ENCODE results near the gene ST6GALNAC3.

The ST6GALNAC3 gene

GRCh38 chr1:76546354-76546933 lies 471.9 kb downstream of the ST6GALNAC3 start:
- peak; percentile 73 for DNase-seq

DNA sequence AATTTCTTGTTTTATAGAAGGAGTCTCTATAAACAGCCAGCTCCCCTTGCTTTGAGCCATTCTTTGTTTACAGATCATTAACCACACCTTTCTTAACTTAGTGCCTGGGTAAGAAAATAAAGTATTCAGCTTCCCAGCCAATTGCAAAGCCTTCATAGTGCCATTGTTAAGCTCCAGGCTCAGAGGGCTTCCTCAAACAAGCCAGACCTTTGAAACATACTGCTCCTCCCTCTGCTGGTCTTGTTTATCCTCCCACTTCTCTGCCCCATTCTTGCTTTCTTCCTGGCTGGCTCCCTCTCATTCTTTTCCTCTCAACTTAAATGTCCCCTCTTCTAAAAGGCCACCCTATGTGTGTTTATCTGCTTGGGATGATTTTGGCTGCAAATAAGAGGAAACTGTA lies 473.4 kb downstream of the ST6GALNAC3 start:
- DNase-seq, result peak; percentile 68

DNA sequence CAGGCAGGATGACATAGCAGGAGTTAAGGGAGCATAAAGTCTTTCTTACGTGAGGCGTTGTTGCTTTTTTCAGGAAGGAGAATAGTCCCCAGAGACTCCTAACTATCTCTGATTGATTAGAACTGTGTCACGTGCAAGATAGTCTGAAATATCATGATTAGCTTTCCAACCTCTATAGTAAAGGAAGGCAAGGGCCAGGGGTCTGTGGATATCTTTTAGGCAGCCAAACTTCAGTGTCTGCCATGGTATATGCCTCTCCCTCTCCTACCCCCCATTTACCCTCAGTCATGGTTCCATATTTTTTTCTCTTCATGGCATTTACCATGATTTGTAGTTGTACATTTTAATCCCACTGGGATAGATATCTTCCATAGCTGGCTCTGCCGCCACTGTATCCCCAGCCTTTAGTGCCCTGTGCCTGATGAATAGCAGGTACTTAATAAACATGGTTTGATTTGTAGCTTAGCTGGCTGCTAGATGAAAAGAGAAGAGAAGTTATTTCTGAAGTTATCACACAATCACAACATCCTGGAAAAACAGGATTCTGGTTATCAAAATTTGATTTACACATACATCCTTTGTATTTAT lies 474.1 kb downstream of the ST6GALNAC3 start:
- DNase-seq, result no peak

DNA sequence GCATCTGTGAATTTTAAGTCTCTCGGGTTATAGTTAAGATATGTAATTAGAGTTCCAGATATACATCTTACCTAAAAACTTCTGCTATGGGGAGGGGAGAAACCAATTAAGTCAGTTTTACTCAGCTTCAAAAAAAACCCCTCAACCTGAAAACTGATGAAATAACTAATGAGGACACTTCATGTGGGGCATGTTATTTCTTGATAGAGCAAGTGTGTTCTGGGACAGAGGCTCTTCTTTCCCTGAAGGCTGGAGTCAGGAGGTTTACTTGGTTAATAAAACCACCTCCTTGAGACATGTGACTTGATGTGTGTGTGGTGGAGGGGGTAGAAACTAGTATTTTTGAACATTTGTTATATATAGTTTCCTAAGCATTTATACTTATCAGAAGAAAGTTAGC lies 479.7 kb downstream of the ST6GALNAC3 start:
- no peak for DNase-seq

- no peak for DNase-seq
Observed at GRCh38 chr1:76562292-76562691, 487.7 kb downstream of the ST6GALNAC3 start.

DNA sequence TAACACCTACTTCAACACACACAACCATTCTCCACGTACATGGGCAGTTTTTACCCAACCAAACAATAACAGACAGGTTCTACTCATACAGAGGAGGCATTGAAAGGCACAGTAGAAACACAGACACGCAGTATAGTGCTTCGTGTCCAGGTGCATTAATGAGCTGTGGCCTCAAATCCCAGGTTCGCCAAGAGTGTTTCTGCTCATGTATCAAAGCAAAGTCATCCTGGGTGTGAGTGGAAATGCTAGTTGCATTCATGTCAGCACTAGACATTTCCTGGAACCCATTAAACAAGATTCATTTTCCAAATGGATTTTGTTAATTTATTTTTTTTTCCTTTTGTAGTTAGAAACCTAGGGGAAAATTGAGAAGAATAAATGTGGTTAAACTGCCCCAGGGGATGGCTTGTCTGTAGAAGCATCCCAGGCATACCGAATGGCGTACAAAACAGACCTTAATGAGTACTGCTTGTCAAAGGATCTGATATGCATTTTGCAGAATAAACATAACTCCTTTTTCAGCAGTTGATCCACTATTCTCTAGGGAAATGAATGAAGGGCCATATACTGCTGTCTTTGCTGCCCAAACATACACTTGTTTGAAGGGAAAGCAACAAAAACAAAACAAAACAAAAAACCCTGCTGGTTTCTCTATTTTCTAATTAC lies 494.2 kb downstream of the ST6GALNAC3 start:
- DNase-seq, result peak; percentile 65

GRCh38 chr1:76571248-76571647 lies 496.7 kb downstream of the ST6GALNAC3 start:
- no peak for DNase-seq

- no peak for DNase-seq
Observed at GRCh38 chr1:76572229-76572628, 497.7 kb downstream of the ST6GALNAC3 start.

GRCh38 chr1:76576876-76577524 lies 502.5 kb downstream of the ST6GALNAC3 start:
- DNase-seq, result no peak

DNA sequence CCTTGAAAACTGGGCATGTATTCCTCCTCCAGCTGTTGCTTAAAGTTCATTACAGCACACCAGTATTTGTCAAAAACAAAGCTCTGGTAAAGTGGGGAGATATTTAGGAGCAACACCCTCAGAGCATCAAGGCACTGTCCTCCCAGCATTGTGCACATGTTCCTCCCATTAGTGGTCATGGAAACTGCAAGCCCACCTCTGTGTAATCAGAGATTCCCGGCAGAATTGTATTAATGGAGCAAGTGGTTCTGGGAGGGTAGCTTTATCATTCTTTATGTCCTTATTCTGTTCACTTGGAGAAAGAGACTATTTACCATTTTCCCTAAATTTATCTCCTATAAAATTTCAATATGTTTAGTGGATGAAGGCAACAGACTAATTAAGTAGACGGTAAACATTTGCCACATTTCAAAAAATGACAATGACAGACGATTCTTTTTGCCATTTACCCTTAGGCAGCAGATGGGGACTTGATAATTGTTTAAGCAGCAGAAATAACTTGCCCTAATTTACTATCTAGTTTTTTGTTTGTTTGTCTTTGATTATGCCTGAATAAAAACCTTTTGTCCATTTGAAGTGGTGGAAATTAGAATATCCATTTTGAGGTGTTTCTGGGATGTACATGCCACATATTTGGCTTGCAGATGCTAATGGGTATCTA lies 503.1 kb downstream of the ST6GALNAC3 start:
- DNase-seq, result peak; percentile 93

DNA sequence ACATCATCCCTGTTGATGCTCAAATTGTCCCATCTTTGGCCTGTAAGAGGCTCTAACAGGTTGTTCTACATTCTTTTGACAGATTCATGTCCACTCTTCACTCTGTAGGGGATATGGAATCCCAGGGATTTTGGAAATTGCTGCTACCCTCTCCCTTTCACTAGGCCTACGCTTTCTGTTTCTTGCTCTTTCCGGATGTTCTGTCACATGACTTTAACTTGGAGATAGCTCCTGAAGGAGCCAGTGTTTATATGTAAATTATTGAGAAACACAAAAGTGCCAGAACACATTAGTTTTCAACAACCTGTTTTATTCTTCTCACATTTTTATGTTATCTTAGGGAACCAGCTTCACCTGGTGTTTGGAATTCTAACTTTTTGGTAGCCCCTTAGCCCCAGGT lies 505.7 kb downstream of the ST6GALNAC3 start:
- DNase-seq, result no peak

GRCh38 chr1:76581712-76582111 lies 507.2 kb downstream of the ST6GALNAC3 start:
- no peak for DNase-seq

GRCh38 chr1:76583235-76583868 lies 508.8 kb downstream of the ST6GALNAC3 start:
- peak; percentile 43 for DNase-seq

- peak; percentile 48 for DNase-seq
Observed at GRCh38 chr1:76583875-76584477, 509.4 kb downstream of the ST6GALNAC3 start.

GRCh38 chr1:76585980-76586674 lies 511.6 kb downstream of the ST6GALNAC3 start:
- no peak for DNase-seq

- peak; percentile 88 for DNase-seq
Observed at GRCh38 chr1:76587212-76587611, 512.7 kb downstream of the ST6GALNAC3 start.

DNA sequence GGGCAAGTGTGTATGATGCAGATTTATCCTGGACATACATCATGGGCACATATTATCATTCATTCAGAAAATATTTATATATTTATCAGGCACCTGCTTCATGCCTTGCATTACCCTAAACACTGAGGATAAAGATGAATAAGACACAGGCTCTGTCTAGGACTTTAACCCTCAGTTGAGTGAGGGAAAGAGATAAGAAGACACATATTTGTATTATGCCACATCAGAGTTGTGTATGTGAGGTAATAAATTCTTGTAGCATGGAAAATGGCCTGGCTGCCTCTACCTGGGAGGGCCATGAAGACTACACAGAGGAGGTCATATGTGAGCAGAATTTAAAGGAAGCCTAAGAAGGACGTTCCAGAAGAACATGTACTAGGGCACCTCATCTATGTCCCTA lies 516.9 kb downstream of the ST6GALNAC3 start:
- DNase-seq, result no peak

DNA sequence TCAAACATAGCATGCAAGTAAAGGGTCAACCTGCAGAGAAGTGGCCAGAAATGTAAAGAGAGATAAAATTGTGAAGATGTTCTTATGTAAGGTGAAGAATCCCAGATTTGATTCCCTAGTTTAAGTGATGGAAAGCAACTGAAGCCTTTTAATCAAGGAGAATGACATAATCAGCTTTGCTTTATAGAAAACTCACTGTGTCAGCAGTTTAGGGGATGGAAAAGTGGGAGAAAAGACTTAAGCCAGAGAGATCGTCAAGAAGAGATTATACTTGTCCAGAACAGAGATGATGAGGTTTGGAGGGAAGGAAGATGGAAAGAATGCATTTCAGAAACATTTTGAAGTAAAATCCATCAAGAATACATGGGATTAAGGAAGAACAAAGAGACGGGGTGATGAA lies 517.4 kb downstream of the ST6GALNAC3 start:
- DNase-seq, result no peak

- DNase-seq, result no peak
Observed at GRCh38 chr1:76593141-76593540, 518.6 kb downstream of the ST6GALNAC3 start.

DNA sequence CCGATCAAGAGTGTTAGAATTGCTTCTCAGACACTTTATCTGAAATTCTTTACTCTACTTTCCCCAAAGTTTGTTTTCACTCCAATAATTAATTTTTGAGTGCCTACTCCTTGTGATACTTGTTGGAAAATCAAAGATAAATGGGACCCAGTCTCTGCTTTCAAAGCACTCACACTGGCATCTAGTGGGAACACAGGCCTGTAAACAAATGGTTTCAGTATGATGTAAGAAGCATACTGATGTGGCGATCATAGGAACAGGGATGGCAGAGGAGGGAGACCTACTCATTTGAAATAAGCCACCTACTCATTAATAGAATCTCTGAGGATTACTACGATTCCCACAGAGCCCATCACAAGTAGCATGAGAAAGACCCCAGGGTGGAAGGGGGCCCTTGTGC lies 519.1 kb downstream of the ST6GALNAC3 start:
- no peak for DNase-seq

- DNase-seq, result peak; percentile 53
Observed at GRCh38 chr1:76595024-76595423, 520.5 kb downstream of the ST6GALNAC3 start.

DNA sequence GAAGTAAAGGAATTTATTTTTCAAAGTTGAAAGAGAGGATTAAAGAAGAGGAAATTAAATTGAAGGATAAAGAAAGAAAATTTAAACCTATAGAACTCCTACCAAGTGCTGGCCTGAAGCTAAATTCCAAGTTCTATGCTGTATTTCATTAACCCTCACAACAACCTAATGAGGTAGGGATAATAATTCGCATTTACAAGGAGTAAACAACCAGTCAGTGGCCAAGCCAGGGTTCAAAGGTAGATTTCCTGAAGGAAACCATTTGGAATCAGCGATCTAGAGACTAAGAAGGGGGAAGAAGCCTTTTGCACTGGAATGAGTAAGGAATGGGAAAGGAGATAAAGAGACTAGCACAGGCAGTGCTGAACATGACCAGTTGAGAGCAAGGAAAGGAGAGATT lies 526.9 kb downstream of the ST6GALNAC3 start:
- DNase-seq, result no peak

Data from NCI-H69 (cell line).